ENCODE measurements around the gene PRRC2C. TPM values are rescaled to one million over a fixed set of nuclear protein-coding genes. Genes with fewer than 3 reads are reported as not detected.

The PRRC2C gene
- total RNA-seq, 6 experiments from 2014 or later, result 125 to 144 (median 136) TPM

GRCh38 chr1:171642197-171642596, 156.9 kb downstream of the PRRC2C start:
- Mint-ChIP-seq H3K4me3 (no peak overlapping the region), H3K36me3 (ENCODE audit: low read depth) (no peaks in the 10 kb centered on the region), H3K4me1 (ENCODE audit: low read depth) (peaks cover 25% of the 10 kb centered on the region), H3K27me3 (ENCODE audit: insufficient read depth) (peaks cover 13% of the 10 kb centered on the region), H3K9me3 (no peaks in the 10 kb centered on the region), H3K27ac (no peak overlapping the region)
- DNase-seq, result no peak
- TF ChIP-seq, protein P1, sequence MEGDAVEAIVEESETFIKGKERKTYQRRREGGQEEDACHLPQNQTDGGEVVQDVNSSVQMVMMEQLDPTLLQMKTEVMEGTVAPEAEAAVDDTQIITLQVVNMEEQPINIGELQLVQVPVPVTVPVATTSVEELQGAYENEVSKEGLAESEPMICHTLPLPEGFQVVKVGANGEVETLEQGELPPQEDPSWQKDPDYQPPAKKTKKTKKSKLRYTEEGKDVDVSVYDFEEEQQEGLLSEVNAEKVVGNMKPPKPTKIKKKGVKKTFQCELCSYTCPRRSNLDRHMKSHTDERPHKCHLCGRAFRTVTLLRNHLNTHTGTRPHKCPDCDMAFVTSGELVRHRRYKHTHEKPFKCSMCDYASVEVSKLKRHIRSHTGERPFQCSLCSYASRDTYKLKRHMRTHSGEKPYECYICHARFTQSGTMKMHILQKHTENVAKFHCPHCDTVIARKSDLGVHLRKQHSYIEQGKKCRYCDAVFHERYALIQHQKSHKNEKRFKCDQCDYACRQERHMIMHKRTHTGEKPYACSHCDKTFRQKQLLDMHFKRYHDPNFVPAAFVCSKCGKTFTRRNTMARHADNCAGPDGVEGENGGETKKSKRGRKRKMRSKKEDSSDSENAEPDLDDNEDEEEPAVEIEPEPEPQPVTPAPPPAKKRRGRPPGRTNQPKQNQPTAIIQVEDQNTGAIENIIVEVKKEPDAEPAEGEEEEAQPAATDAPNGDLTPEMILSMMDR (IDR thresholded peaks at IDR 0.05), result no peak

Other genes with a start within 250 kb of the PRRC2C start
- gene FMO1, start 237.0 kb upstream of the PRRC2C start, total RNA-seq (2021; fragmentation: NEBNext Ultra II Directional; extraction: Animal tissue kit (Norgen Biotek cat#: 25700)), result not detected
- gene FMO4, start 171.3 kb upstream of the PRRC2C start, total RNA-seq (2021; fragmentation: NEBNext Ultra II Directional; extraction: Animal tissue kit (Norgen Biotek cat#: 25700)), result 1 to 10 TPM in 2 of 6 experiments, under 1 TPM in 4; 0.36 to 1.9 (median 0.88) TPM
- not detected for gene MYOCOS, start 136.7 kb downstream of the PRRC2C start, total RNA-seq (2021; fragmentation: NEBNext Ultra II Directional; extraction: Animal tissue kit (Norgen Biotek cat#: 25700))
- gene MYOC, start 167.2 kb downstream of the PRRC2C start, total RNA-seq (2021; fragmentation: NEBNext Ultra II Directional; extraction: Animal tissue kit (Norgen Biotek cat#: 25700)), result under 1 TPM in 1 of 6 experiments, not detected in 5; 0.10 TPM

All from HFFc6 (cell line).